ENCODE measurements around the gene ARL8A. TPM values are rescaled to one million over a fixed set of nuclear protein-coding genes. Genes with fewer than 3 reads are reported as not detected.

Gene ARL8A
- polyA plus RNA-seq, 1 donor (not counting 4 experiments of a cell fraction or from before 2014, with no cell fraction given): 58.6 TPM

- H3K36me3 ChIP-seq (ENCODE audit: control insufficient read depth in 2 of 2, extremely low read depth in 1 of 2, insufficient read depth in 2 of 2, low read length in 2 of 2): no peaks in the 10 kb centered on the region
- FAIRE-seq (no peak), DNase-seq (ENCODE audit: low read depth, low spot score) (no peak)
- TF ChIP-seq EZH2 (IDR thresholded peaks at IDR 0.05; ENCODE audit: low read length): no peak
- TF ChIP-seq, protein P1, sequence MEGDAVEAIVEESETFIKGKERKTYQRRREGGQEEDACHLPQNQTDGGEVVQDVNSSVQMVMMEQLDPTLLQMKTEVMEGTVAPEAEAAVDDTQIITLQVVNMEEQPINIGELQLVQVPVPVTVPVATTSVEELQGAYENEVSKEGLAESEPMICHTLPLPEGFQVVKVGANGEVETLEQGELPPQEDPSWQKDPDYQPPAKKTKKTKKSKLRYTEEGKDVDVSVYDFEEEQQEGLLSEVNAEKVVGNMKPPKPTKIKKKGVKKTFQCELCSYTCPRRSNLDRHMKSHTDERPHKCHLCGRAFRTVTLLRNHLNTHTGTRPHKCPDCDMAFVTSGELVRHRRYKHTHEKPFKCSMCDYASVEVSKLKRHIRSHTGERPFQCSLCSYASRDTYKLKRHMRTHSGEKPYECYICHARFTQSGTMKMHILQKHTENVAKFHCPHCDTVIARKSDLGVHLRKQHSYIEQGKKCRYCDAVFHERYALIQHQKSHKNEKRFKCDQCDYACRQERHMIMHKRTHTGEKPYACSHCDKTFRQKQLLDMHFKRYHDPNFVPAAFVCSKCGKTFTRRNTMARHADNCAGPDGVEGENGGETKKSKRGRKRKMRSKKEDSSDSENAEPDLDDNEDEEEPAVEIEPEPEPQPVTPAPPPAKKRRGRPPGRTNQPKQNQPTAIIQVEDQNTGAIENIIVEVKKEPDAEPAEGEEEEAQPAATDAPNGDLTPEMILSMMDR (optimal IDR thresholded peaks at IDR 0.05 in 1 of 3, IDR thresholded peaks at IDR 0.05 in 1 of 3, conservative IDR thresholded peaks at IDR 0.05 in 1 of 3; ENCODE audit: extremely low read depth in 1 of 3, insufficient read depth in 2 of 3, low read length in 3 of 3): no peak
- H3K4me3 ChIP-seq (ENCODE audit: control insufficient read depth in 2 of 3, extremely low read depth in 1 of 3, insufficient read depth in 2 of 3, low read depth in 1 of 3, low read length in 3 of 3): no peak overlapping the region
- H3K4me1 ChIP-seq (ENCODE audit: control insufficient read depth, extremely low read depth, insufficient read depth, low read length): no peaks in the 10 kb centered on the region
- peaks cover 11% of the 10 kb centered on the region for H3K27me3 ChIP-seq (ENCODE audit: control insufficient read depth, extremely low read depth, insufficient read depth, low read length)
- H3K9me3 ChIP-seq (ENCODE audit: control insufficient read depth, low read depth, low read length): no peaks in the 10 kb centered on the region
- H3K27ac ChIP-seq (ENCODE audit: control insufficient read depth, insufficient read depth, low read length): no peak overlapping the region
- H3K4me2 ChIP-seq (ENCODE audit: control insufficient read depth, extremely low read depth, insufficient read depth, low read depth, low read length): no peak overlapping the region
- no peaks in the 10 kb centered on the region for H4K20me1 ChIP-seq (ENCODE audit: control insufficient read depth, extremely low read depth, insufficient read depth, low read length)
- dilution Hi-C loops (cut with MboI; ENCODE audit: extremely low pct_ligation_motif_present, low sequenced_read_pairs): no loop called here
- H3K79me2 ChIP-seq (ENCODE audit: control insufficient read depth, insufficient read depth, low read length): no peaks in the 10 kb centered on the region
- no peaks in the 10 kb centered on the region for H3K9me1 ChIP-seq (ENCODE audit: control insufficient read depth, extremely low read depth, insufficient read depth, low read length)
- H3K9ac ChIP-seq (ENCODE audit: control insufficient read depth, extremely low read depth, insufficient read depth, low read length): no peak overlapping the region
- no peak overlapping the region for H2AFZ ChIP-seq (ENCODE audit: control insufficient read depth, low read length)
Observed at GRCh38 chr1:202161151-202162046, 16.9 kb upstream of the ARL8A start.

DNA sequence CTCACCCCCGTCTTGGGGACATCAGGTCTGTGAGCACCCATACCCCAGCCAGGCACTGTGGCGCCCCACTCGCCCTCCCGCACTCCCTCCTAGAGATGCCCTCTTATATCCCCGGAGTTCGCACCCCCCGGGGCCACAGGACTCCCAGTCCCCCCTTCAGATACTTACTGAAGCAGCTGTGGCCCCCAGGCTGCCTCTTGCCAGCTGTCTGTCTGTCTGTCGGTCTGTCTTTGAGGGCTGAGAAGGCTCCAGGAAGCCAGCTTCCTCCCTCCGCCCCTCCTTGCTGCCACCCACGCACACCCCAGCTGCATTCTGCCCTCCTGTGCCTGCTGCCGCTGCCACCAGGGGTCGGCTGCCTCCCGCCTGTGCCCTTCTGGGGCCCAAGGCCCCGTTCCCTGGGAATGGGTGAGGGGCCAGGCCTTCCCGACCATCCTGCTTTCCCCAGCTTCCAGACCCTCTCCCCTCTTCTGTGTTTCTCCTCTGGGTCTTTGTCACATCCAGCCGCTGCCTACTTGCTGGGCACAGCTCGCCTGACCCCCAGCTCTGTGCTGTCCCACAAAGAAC is 15.9 kb upstream of the ARL8A start, which contains the start of gene PTPN7:
Gene PTPN7 (minus strand): TSS at position 226 of the 564 bp plus-strand sequence. CDS start 1,200 bp downstream, outside the sequence.
- Histone ChIP-seq H3K9ac (ENCODE audit: control insufficient read depth, extremely low read depth, insufficient read depth, low read length) (no peak within 1 kb of the TSS), H3K27ac (ENCODE audit: control insufficient read depth, insufficient read depth, low read length) (no peak within 1 kb of the TSS), H3K4me3 (ENCODE audit: control insufficient read depth in 2 of 3, extremely low read depth in 1 of 3, insufficient read depth in 2 of 3, low read depth in 1 of 3, low read length in 3 of 3) (no peak within 1 kb of the TSS), H3K4me2 (ENCODE audit: control insufficient read depth, extremely low read depth, insufficient read depth, low read depth, low read length) (no peak within 1 kb of the TSS), H3K9me3 (ENCODE audit: control insufficient read depth, low read depth, low read length) (no peaks in the 10 kb centered on the region), H3K79me2 (ENCODE audit: control insufficient read depth, insufficient read depth, low read length) (no peaks in the 10 kb centered on the region), H2AFZ (ENCODE audit: control insufficient read depth, low read length) (no peak within 1 kb of the TSS), H3K36me3 (ENCODE audit: control insufficient read depth in 2 of 2, extremely low read depth in 1 of 2, insufficient read depth in 2 of 2, low read length in 2 of 2) (no peaks in the 10 kb centered on the region), H4K20me1 (ENCODE audit: control insufficient read depth, extremely low read depth, insufficient read depth, low read length) (no peaks in the 10 kb centered on the region), H3K27me3 (ENCODE audit: control insufficient read depth, extremely low read depth, insufficient read depth, low read length) (peaks cover 11% of the 10 kb centered on the region), H3K4me1 (ENCODE audit: control insufficient read depth, extremely low read depth, insufficient read depth, low read length) (no peaks in the 10 kb centered on the region), H3K9me1 (ENCODE audit: control insufficient read depth, extremely low read depth, insufficient read depth, low read length) (no peaks in the 10 kb centered on the region)
- dilution Hi-C loops (cut with MboI; ENCODE audit: extremely low pct_ligation_motif_present, low sequenced_read_pairs): no loop called here
- no peak for DNase-seq (ENCODE audit: low read depth, low spot score)
- TF ChIP-seq EZH2 (IDR thresholded peaks at IDR 0.05; ENCODE audit: low read length): no peak
- TF ChIP-seq, protein P1 (optimal IDR thresholded peaks at IDR 0.05 in 1 of 3, IDR thresholded peaks at IDR 0.05 in 1 of 3, conservative IDR thresholded peaks at IDR 0.05 in 1 of 3; ENCODE audit: extremely low read depth in 1 of 3, insufficient read depth in 2 of 3, low read length in 3 of 3): no peak
- FAIRE-seq: no peak
